GM13977 (cell line): ENCODE measurements around the gene NXPE4.
"Not testable (repeated sequence)": the region's sequence is repeated elsewhere in the genome, so short reads cannot be mapped to it uniquely, and the experiment has no call there.

ENCODE experiments used
- DNase-seq: peaks from one replicate; pipeline ENCODE4 v3.0.0; 2012; ENCODE audit warnings: low spot score
- CTCF ChIP-seq: IDR thresholded peaks from 2 replicates; pipeline ENCODE4 v1.5.1; 2012; ENCODE audit warnings: mild to moderate bottlenecking, control low read depth; ENCODE audit not compliant: insufficient read depth; ENCODE audit errors: extremely low read depth, missing control alignments
- in situ Hi-C: fragments of 300-500 bp; cut with MboI; formaldehyde crosslinking; loops from one replicate; pipeline ENCODE4 v1.12.0; 2022; ENCODE audit warnings: low sequenced_read_pairs, low pct_unique_long_range_greater_than_20kb, mixed read lengths, inconsistent platforms; ENCODE audit not compliant: unreplicated experiment

NXPE4 gene

DNA sequence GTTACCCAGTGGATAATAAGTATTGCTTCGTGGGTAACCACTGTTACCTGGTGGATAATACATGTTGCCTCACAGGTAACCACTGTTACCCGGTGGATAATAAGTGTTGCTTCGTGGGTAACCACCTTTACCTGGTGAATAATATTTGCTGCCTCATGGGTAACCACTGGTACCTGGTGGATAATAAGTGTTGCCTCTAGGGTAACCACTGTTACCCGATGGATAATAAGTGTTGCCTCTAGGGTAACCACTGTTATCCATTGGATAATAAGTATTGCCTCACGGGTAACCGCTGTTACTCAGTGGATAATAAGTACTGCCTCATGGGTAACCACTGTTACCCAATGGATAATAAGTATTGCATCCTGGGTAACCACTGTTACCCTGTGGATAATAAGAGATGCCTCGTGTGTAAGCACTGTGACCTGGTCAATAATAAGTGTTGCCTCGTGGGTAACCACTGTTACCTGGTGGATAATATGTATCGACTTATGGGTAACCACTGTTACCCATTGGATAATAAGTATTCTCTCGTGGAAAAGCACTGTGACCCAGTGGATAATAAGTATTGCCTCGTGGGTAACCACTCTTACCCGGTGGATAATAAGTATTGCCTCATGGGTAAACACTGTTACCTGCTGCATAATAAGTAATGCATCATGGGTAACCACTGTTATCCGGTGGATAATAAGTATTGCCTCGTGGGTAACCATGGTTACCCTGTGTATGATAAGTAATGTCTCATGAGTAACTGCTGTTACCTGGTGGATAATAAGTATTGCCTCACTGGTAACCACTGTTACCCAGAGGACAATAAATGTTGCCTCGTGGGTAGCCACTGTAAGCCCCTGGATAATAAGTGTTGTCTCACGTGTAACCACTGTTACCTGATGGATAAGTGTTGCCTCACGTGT lies 20.1 kb upstream of the NXPE4 start:
- no peak for DNase-seq
- no peak for TF ChIP-seq CTCF
- in situ Hi-C loops, result no loop called here

- in situ Hi-C loops, result no loop called here
- DNase-seq, result no peak
- TF ChIP-seq CTCF, result no peak
Measured at GRCh38 chr11:114614127-114614720, 18.6 kb upstream of the NXPE4 start.

- in situ Hi-C loops, DNase-seq: not testable (repeated sequence)
Measured at GRCh38 chr11:114613094-114613493, 17.5 kb upstream of the NXPE4 start.

GRCh38 chr11:114612686-114613085 lies 17.1 kb upstream of the NXPE4 start:
- TF ChIP-seq CTCF, result no peak
- in situ Hi-C loops, result no loop called here
- DNase-seq, result no peak

GRCh38 chr11:114612199-114612598 lies 16.6 kb upstream of the NXPE4 start:
- in situ Hi-C loops, DNase-seq: not testable (repeated sequence)

DNA sequence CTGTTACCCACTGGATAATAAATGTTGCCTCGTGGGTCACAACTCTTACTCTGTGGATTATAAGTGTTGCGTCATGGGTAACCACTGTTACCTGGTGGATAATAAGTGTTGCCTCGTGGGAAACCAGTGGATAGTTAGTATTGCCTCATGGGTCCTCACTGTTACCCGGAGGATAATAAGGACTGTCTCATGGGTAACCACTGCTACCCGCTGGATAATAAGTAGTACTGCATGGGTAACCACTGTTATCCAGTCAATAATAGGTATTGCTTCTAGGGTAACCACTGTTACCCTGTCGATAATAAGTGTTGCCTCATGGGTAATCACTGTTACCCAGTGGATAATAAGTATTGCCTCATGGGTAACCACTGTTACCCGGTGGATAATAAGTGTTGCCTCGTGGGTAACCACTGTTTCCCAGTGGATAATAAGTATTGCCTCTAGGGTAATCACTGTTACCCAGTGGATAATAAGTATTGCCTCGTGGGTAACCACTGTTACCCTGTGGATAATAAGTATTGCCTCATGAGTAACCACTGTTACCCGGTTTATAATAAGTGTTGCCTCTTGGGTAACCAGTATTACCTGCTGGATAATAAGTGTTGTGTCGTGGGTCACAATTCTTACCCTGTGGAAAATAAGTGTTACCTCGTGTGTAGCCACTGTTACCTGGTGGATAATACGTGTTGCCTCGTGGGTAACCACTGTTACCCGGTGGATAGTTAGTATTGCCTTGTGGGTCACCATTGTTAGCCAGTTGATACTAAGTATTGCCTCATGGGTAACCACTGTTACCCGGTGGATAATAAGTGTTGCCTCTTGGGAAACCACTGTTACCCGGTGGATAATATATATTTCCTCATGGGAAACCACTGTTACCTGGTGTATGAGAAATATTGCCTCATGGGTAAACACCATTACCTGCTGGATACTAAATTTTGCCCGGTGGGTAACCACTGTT lies 15.7 kb upstream of the NXPE4 start:
- no peak for DNase-seq
- TF ChIP-seq CTCF, result no peak
- in situ Hi-C loops, result no loop called here

- in situ Hi-C loops, result no loop called here
- no peak for TF ChIP-seq CTCF
- DNase-seq, result no peak
Measured at GRCh38 chr11:114610550-114610949, 15.0 kb upstream of the NXPE4 start.
